Right cardiac atrium (tissue), 5 donors: Measurements from ENCODE around the gene FBXO5. TPM values are rescaled to one million over a fixed set of nuclear protein-coding genes. Genes with fewer than 3 reads are reported as not detected.

Source experiments
- ATAC-seq, 2 donors: fragments of 200-7000 bp; cut with Tn5 transposase; one replicate each; pipeline versions ENCODE4 v1.8.0 to v1.9.1; 2020; ENCODE audit warnings: moderate library complexity in 2 of 2, mild to moderate bottlenecking in 1 of 2
- DNase-seq, 3 donors: peaks; one replicate each; pipeline ENCODE4 v3.0.0-alpha.2; 2020
- H3K27ac ChIP-seq: one replicate; pipeline ENCODE4 v1.5.1; 2013; ENCODE audit warnings: mild to moderate bottlenecking, low read length, control low read depth, moderate library complexity
- H3K27me3 ChIP-seq: one replicate; pipeline ENCODE4 v1.6.1; 2013; ENCODE audit not compliant: control insufficient read depth, insufficient read depth
- H3K4me1 ChIP-seq: one replicate; pipeline ENCODE4 v1.6.1; 2013; ENCODE audit warnings: low read length; ENCODE audit not compliant: control insufficient read depth, insufficient read depth
- H3K4me3 ChIP-seq: one replicate; pipeline ENCODE4 v1.5.1; 2013; ENCODE audit warnings: low read length, control low read depth
- H3K9me3 ChIP-seq: one replicate; pipeline ENCODE4 v1.6.1; 2013; ENCODE audit warnings: low read length; ENCODE audit not compliant: control insufficient read depth
- WGBS: extraction: QIAGEN DNeasy Blood & Tissue Kit; methylation state at CpG from one replicate; pipeline ENCODE4 v1.1.7; 2013; 5-methylcytosine and 5-hydroxymethylcytosine counted together
- intact Hi-C, 4 donors: fragments of 100-400 bp; cut with DNase I; formaldehyde crosslinking; loops; one replicate each; pipeline versions ENCODE4 v1.11.0 to v1.14.0; 2022 to 2023
- long read RNA-seq, 4 donors: library from polyadenylated mRNA; unstranded; transcript quantifications; one replicate each; pipeline ENCODE4 v2.0.0, GENCODE V29; 2020 to 2021
- polyA plus RNA-seq: library from polyadenylated mRNA; stranded (reverse); fragments of 200-250 nt; gene quantifications from one replicate; pipeline ENCODE4 v1.2.3, GENCODE V29; 2013
- total RNA-seq, 4 donors: library from RNA; stranded (reverse); fragmentation: NEBNext Ultra II Directional; extraction: Animal tissue kit (Norgen Biotek cat#: 25700); gene quantifications; one replicate each; pipeline ENCODE4 v1.2.1, GENCODE V29; 2021
- donor health status: healthy with polysubstance abuse.
- donor health status: DM: no; HTN: yes; CAD: no.
- donor health status: DM: no; HTN: no; CAD: no.
- donor health status: DM: no; HTN: yes; CAD: no; lungs with severe emphysema.
- donor health status: DM: yes; HTN: yes; CAD: no.

Gene FBXO5
- total RNA-seq (1 to 10 TPM; 1.9 to 3.5 (median 3.0) TPM), polyA plus RNA-seq (1.0 TPM)
- long read RNA-seq, donor 1, transcript FBXO5-202 (5 exons, 2,221 nt): major isoform, 6 of 6 reads
- long read RNA-seq, donor 1, partial matches to known transcripts: 0 of 6 reads
- long read RNA-seq, donor 1, other reads (novel, unspliced or antisense): 0 of 6 reads
- long read RNA-seq, donor 2: 0 reads
- long read RNA-seq, donor 3, transcript FBXO5-202 (5 exons, 2,221 nt): major isoform, 6 of 11 reads
- long read RNA-seq, donor 3, partial matches to known transcripts: 2 of 11 reads
- long read RNA-seq, donor 3, other reads (novel, unspliced or antisense): 1 of 11 reads
- long read RNA-seq, donor 4, partial matches to known transcripts: 0 of 4 reads
- long read RNA-seq, donor 4, other reads (novel, unspliced or antisense): 0 of 4 reads

GRCh38 chr6:152982904-152983636 is at the start of gene FBXO5:
Gene FBXO5 (minus strand): TSS chr6:152983041. CDS start chr6:152982959, 82 bp downstream.
- under 1% methylated on average over 66 of the region's 66 CpGs for WGBS
- intact Hi-C loops: no loop called here
- H3K27me3 ChIP-seq: no peaks in the 10 kb centered on the region
- H3K9me3 ChIP-seq: no peaks in the 10 kb centered on the region
- H3K27ac ChIP-seq: peak within 1 kb of the TSS; percentile 95
- DNase-seq (peak; percentile 99), ATAC-seq (peak; percentile 97 to 99)
- peaks cover 5% of the 10 kb centered on the region for H3K4me1 ChIP-seq
- H3K4me3 ChIP-seq: peak within 1 kb of the TSS; percentile 76

- no peak for ATAC-seq
Measured at GRCh38 chr6:153032255-153032882, 49.5 kb upstream of the FBXO5 start.

GRCh38 chr6:153031335-153031955 is 48.6 kb upstream of the FBXO5 start:
- Histone ChIP-seq H3K27me3 (no peaks in the 10 kb centered on the region), H3K27ac (no peak overlapping the region), H3K9me3 (no peaks in the 10 kb centered on the region), H3K4me1 (no peaks in the 10 kb centered on the region), H3K4me3 (no peak overlapping the region)
- no peak for ATAC-seq
- no peak for DNase-seq
- 47% methylated on average over 1 of the region's 1 CpG for WGBS
- intact Hi-C loops: loop anchor here in 2 of 4 donors (10.0 kb wide), 2 partner anchors 483 to 913 kb away; no protein-coding TSS in a partner anchor

More at GRCh38 chr6:153032255-153032882, 49.5 kb upstream of the FBXO5 start:
- no peaks in the 10 kb centered on the region for H3K9me3 ChIP-seq
- no peaks in the 10 kb centered on the region for H3K4me1 ChIP-seq
- intact Hi-C loops: loop anchor here in 2 of 4 donors (10.0 kb wide), 2 partner anchors 482 to 912 kb away; no protein-coding TSS in a partner anchor
- DNase-seq: no peak
- WGBS: 53% methylated on average over 9 of the region's 9 CpGs
- H3K27ac ChIP-seq: no peak overlapping the region
- H3K27me3 ChIP-seq: no peaks in the 10 kb centered on the region
- H3K4me3 ChIP-seq: no peak overlapping the region

GRCh38 chr6:153028963-153029362 is 46.1 kb upstream of the FBXO5 start:
- Histone ChIP-seq H3K4me1 (no peaks in the 10 kb centered on the region), H3K27me3 (no peaks in the 10 kb centered on the region), H3K9me3 (no peaks in the 10 kb centered on the region), H3K27ac (no peak overlapping the region), H3K4me3 (no peak overlapping the region)
- WGBS: 90% methylated on average over 4 of the region's 4 CpGs
- intact Hi-C loops: loop anchor here in 2 of 4 donors (5.0 to 10.0 kb wide), 2 partner anchors 74 to 162 kb away; no protein-coding TSS in a partner anchor
- DNase-seq (no peak), ATAC-seq (no peak)

DNA sequence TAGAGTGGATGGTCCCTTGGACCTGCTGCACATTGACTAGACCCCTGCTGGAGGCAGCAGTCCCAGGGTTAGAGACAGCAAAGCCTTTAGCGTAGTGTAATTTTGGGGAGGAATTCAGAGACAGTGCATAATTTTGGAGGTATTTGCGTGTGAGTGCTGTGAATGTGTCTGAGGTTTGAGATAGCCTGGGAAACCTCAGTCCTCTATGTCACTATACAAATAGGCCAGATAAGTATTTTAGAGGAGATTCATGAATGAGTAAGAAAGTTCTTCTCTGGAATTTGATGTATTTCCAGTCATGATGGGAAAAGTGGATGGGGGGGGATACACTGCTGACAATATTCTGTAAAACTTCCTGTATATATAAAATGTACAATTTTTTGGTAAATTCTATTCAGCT is 45.4 kb upstream of the FBXO5 start:
- H3K9me3 ChIP-seq: no peaks in the 10 kb centered on the region
- H3K4me1 ChIP-seq: no peaks in the 10 kb centered on the region
- no peak overlapping the region for H3K27ac ChIP-seq
- no peaks in the 10 kb centered on the region for H3K27me3 ChIP-seq
- WGBS: 89% methylated on average over 2 of the region's 2 CpGs
- ATAC-seq: no peak
- intact Hi-C loops: loop anchor here in 2 of 4 donors (5.0 to 10.0 kb wide), 2 partner anchors 73 to 161 kb away; no protein-coding TSS in a partner anchor
- no peak for DNase-seq
- no peak overlapping the region for H3K4me3 ChIP-seq

GRCh38 chr6:153027480-153027879 is 44.6 kb upstream of the FBXO5 start:
- ATAC-seq (no peak), DNase-seq (no peak)
- Histone ChIP-seq H3K4me1 (no peaks in the 10 kb centered on the region), H3K27ac (no peak overlapping the region), H3K4me3 (no peak overlapping the region), H3K27me3 (no peaks in the 10 kb centered on the region), H3K9me3 (no peaks in the 10 kb centered on the region)
- intact Hi-C loops: loop anchor here in 2 of 4 donors (5.0 to 10.0 kb wide), 2 partner anchors 73 to 160 kb away; no protein-coding TSS in a partner anchor
- WGBS: 74% methylated on average over 4 of the region's 4 CpGs

GRCh38 chr6:153024709-153025017 is 41.8 kb upstream of the FBXO5 start:
- no peaks in the 10 kb centered on the region for H3K9me3 ChIP-seq
- WGBS: 14% methylated on average over 1 of the region's 1 CpG
- H3K4me1 ChIP-seq: no peaks in the 10 kb centered on the region
- DNase-seq (no peak), ATAC-seq (no peak)
- H3K4me3 ChIP-seq: no peak overlapping the region
- H3K27me3 ChIP-seq: no peaks in the 10 kb centered on the region
- intact Hi-C loops: loop anchor here in 3 of 4 donors (5.0 to 10.0 kb wide), 3 partner anchors 70 to 162 kb away; no protein-coding TSS in a partner anchor
- no peak overlapping the region for H3K27ac ChIP-seq

DNA sequence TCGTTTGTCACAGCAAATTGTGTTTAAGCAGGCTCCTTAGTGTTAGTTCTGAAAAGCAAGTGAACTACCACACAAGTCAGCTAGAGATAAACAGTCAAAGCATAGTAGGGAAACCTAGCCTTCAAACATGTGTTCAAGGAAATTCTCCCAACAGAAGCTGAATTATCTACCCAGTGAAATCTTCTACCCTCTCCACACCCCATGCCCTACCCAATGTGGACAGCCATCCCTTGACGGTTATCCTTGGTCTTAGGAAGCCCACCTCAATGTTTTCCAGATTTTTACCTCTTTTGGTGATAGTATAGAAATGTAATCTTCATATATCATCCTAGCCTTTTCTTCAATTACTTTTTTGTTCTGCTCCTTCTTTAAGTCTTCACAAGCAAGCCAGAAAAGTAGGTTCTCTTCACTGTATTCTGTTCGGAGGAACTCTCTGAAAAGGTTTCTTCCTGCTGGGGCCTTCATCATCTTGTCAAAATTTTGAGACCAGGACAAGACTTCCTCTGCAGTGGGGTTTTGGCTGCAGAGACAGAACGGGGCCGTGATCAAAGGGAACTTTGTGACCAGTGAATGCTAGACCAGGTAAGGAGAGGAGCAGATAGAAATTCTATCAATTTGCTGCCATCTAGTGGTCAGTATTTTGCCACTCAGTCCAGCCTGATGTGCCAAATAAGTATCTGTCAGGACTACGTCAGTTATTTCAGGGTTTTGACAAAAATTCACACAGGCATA is 41.3 kb upstream of the FBXO5 start:
- Histone ChIP-seq H3K4me3 (no peak overlapping the region), H3K4me1 (no peaks in the 10 kb centered on the region), H3K27me3 (no peaks in the 10 kb centered on the region), H3K27ac (no peak overlapping the region), H3K9me3 (no peaks in the 10 kb centered on the region)
- intact Hi-C loops: loop anchor here in 2 of 4 donors (5.0 to 10.0 kb wide), 3 partner anchors 69 to 162 kb away; no protein-coding TSS in a partner anchor
- ATAC-seq: peak; percentile 75 to 87
- no peak for DNase-seq
- WGBS: 44% methylated on average over 6 of the region's 6 CpGs

GRCh38 chr6:153018355-153018754 is 35.5 kb upstream of the FBXO5 start:
- Histone ChIP-seq H3K27ac (no peak overlapping the region), H3K27me3 (no peaks in the 10 kb centered on the region), H3K4me3 (no peak overlapping the region), H3K9me3 (no peaks in the 10 kb centered on the region), H3K4me1 (no peaks in the 10 kb centered on the region)
- 94% methylated on average over 3 of the region's 3 CpGs for WGBS
- intact Hi-C loops: no loop called here
- DNase-seq: no peak
- ATAC-seq: no peak

DNA sequence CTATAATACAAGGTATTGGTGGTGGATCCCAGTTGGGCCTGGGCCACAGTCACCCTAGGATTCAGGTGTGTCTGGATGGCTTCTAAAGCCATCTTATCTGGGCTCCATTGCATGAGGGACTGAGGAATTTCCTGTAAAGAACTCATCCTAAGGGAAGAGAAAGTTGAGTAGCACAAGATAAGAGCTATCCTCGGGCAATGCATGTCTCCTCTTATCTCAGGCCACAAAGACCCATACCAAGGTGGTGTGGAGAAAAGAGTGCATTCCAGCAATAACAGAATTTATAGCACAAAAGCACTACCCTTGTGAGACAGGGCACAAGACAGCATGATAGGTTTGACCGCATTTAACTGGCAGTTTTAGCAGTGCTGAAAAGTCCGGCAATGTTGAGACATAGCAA is 34.0 kb upstream of the FBXO5 start:
- intact Hi-C loops: no loop called here
- no peaks in the 10 kb centered on the region for H3K27me3 ChIP-seq
- 70% methylated on average over 3 of the region's 3 CpGs for WGBS

More for the DNA sequence above, 34.0 kb upstream of the FBXO5 start:
- Histone ChIP-seq H3K27ac (no peak overlapping the region), H3K4me3 (no peak overlapping the region), H3K9me3 (no peaks in the 10 kb centered on the region), H3K4me1 (no peaks in the 10 kb centered on the region)
- ATAC-seq: no peak
- DNase-seq: no peak
